ENCODE measurements around the gene INPP5A. TPM values are rescaled to one million over a fixed set of nuclear protein-coding genes. Genes with fewer than 3 reads are reported as not detected.

INPP5A gene
- total and polyA plus RNA-seq, 2 of the 13 experiments (the other 11 are each of a cell fraction or from before 2014, with no cell fraction given) = 17.5 to 37.9 TPM

DNA sequence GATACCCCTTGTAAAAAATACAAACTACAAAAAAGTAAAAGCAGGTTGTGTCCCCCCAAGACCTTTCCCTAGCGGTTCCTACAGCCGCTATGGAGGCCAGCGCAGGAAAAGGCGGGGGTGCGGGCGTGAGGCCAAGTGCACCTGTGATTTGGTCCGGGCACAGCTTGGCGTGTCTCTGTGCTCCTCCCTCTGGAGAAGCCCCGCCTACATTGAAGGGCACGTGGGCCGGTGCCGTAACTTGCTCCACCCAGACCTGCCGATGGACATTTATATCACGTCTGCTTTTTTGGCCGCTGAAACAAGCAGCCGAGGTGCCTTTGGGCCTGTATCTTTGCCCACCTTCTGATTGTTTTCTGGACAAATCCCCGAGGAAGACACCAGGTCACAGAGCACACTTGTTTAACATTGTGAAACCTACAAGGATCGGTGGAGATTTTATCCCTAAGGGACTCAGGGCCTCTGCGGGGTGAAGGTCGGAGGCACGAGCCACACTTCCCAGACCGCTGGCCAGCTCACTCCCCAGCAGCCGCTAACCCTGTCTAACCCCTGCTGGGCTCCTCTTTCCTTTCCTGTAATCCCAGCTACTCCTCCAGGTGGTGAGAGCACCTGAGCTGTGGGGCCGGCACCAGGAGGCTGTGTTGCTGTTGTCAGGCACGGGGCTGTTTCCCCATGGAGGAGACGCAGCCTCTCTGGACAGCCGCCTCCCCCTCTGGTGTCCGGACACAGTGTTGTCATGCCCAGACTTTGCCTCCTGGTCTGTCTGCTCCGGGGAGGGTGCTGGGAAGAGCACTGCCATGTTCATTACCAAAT, 18.8 kb upstream of the INPP5A start (continued):
- TF ChIP-seq THRA (CRISPR knock-in tag; IDR thresholded peaks at IDR 0.05; ENCODE audit: borderline replicate concordance) (peak; percentile 65), SP5 (CRISPR knock-in tag; IDR thresholded peaks at IDR 0.05; ENCODE audit: borderline replicate concordance, low read depth) (peak; percentile 62; the same call in 1 of the 2 replicates), PHF21A (CRISPR knock-in tag; IDR thresholded peaks at IDR 0.05) (0 out of 2 replicates have a peak, but pooled peaks have one; percentile 5), NFATC3 (CRISPR knock-in tag; IDR thresholded peaks at IDR 0.05) (no peak), ZFP41 (CRISPR knock-in tag; IDR thresholded peaks at IDR 0.05; ENCODE audit: borderline replicate concordance) (no peak), PHF8 (CRISPR knock-in tag; IDR thresholded peaks at IDR 0.05) (peak; percentile 20; the same call in 1 of the 2 replicates), PRDM4 (CRISPR knock-in tag; IDR thresholded peaks at IDR 0.05; ENCODE audit: borderline replicate concordance) (no peak), CEBPG (CRISPR knock-in tag; IDR thresholded peaks at IDR 0.05) (no peak), RXRA (CRISPR knock-in tag; IDR thresholded peaks at IDR 0.05) (no peak; the same call in 1 of the 2 replicates), CSRNP1 (CRISPR knock-in tag; IDR thresholded peaks at IDR 0.05) (0 out of 2 replicates have a peak, but pooled peaks have one; percentile 53), BCL6 (CRISPR knock-in tag; IDR thresholded peaks at IDR 0.05) (peak; percentile 13; the same call in 1 of the 2 replicates), KLF12 (CRISPR knock-in tag; IDR thresholded peaks at IDR 0.05; ENCODE audit: borderline replicate concordance) (no peak; the same call in 1 of the 2 replicates), ZNF607 (CRISPR knock-in tag; IDR thresholded peaks at IDR 0.05; ENCODE audit: borderline replicate concordance) (0 out of 2 replicates have a peak, but pooled peaks have one; percentile 28), NFYB (CRISPR knock-in tag; IDR thresholded peaks at IDR 0.05) (no peak), MATR3 (CRISPR knock-in tag; IDR thresholded peaks at IDR 0.05) (no peak), HOXA7 (CRISPR knock-in tag; IDR thresholded peaks at IDR 0.05) (no peak), IKZF1 (IDR thresholded peaks at IDR 0.05) (no peak), HDAC1 (CRISPR knock-in tag; IDR thresholded peaks at IDR 0.05) (no peak; the same call in 1 of the 2 replicates), FOXO4 (CRISPR knock-in tag; conservative IDR thresholded peaks at IDR 0.05) (no peak), ISX (CRISPR knock-in tag; conservative IDR thresholded peaks at IDR 0.05) (no peak)
- TF ChIP-seq, protein P1, sequence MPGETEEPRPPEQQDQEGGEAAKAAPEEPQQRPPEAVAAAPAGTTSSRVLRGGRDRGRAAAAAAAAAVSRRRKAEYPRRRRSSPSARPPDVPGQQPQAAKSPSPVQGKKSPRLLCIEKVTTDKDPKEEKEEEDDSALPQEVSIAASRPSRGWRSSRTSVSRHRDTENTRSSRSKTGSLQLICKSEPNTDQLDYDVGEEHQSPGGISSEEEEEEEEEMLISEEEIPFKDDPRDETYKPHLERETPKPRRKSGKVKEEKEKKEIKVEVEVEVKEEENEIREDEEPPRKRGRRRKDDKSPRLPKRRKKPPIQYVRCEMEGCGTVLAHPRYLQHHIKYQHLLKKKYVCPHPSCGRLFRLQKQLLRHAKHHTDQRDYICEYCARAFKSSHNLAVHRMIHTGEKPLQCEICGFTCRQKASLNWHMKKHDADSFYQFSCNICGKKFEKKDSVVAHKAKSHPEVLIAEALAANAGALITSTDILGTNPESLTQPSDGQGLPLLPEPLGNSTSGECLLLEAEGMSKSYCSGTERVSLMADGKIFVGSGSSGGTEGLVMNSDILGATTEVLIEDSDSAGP (CRISPR knock-in tag; IDR thresholded peaks at IDR 0.05; ENCODE audit: borderline replicate concordance) = 0 out of 2 replicates have a peak, but pooled peaks have one; percentile 48

Measured in HepG2 (cell line).